Ishikawa (cell line): Measurements from ENCODE around the gene FCAMR.

Experiments
- CEBPB ChIP-seq: IDR thresholded peaks from 2 replicates; pipeline ENCODE4 v1.6.1; 2012
- CREB1 ChIP-seq: IDR thresholded peaks from 2 replicates; pipeline ENCODE4 v1.6.1; 2012; ENCODE audit warnings: low read depth
- EGR1 ChIP-seq: IDR thresholded peaks from 2 replicates; pipeline ENCODE4 v1.6.1; 2012
- EP300 ChIP-seq: IDR thresholded peaks from 2 replicates; pipeline ENCODE4 v1.6.1; 2012; ENCODE audit warnings: borderline replicate concordance
- FOXM1 ChIP-seq: IDR thresholded peaks from 2 replicates; pipeline ENCODE4 v1.6.1; 2012; ENCODE audit warnings: low read depth, borderline replicate concordance
- MAX ChIP-seq: IDR thresholded peaks from 2 replicates; pipeline ENCODE4 v1.6.1; 2012
- NFIC ChIP-seq: IDR thresholded peaks from 2 replicates; pipeline ENCODE4 v1.6.1; 2012
- RAD21 ChIP-seq: IDR thresholded peaks from 2 replicates; pipeline ENCODE4 v1.6.1; 2012; ENCODE audit warnings: low read depth
- REST ChIP-seq: IDR thresholded peaks from 2 replicates; pipeline ENCODE4 v1.6.1; 2012; ENCODE audit warnings: low read depth, mild to moderate bottlenecking
- TAF1 ChIP-seq: IDR thresholded peaks from 2 replicates; pipeline ENCODE4 v1.6.1; 2012; ENCODE audit warnings: low read depth, mild to moderate bottlenecking
- TCF12 ChIP-seq: IDR thresholded peaks from 2 replicates; pipeline ENCODE4 v1.6.1; 2012; ENCODE audit warnings: low read depth
- TEAD4 ChIP-seq: IDR thresholded peaks from 2 replicates; pipeline ENCODE4 v1.6.1; 2012
- YY1 ChIP-seq: IDR thresholded peaks from 2 replicates; pipeline ENCODE4 v1.6.1; 2012; ENCODE audit warnings: low read depth
- ZBTB7A ChIP-seq: IDR thresholded peaks from 2 replicates; pipeline ENCODE4 v1.6.1; 2012; ENCODE audit warnings: low read depth
- TF ChIP-seq, protein P1 (sequence below): IDR thresholded peaks from 2 replicates; pipeline ENCODE4 v1.6.1; 2012

Gene FCAMR

GRCh38 chr1:206975306-206975705 lies 5.0 kb upstream of the FCAMR start:
- TF ChIP-seq CEBPB (no peak), RAD21 (no peak), YY1 (no peak), CREB1 (no peak), TEAD4 (no peak), NFIC (no peak), EP300 (no peak), TAF1 (no peak), FOXM1 (no peak), MAX (no peak), TCF12 (no peak), REST (no peak), EGR1 (no peak), ZBTB7A (no peak)
- TF ChIP-seq, protein P1, sequence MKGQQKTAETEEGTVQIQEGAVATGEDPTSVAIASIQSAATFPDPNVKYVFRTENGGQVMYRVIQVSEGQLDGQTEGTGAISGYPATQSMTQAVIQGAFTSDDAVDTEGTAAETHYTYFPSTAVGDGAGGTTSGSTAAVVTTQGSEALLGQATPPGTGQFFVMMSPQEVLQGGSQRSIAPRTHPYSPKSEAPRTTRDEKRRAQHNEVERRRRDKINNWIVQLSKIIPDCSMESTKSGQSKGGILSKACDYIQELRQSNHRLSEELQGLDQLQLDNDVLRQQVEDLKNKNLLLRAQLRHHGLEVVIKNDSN = no peak

GRCh38 chr1:206974140-206974539 lies 3.9 kb upstream of the FCAMR start:
- TF ChIP-seq CEBPB (no peak), YY1 (no peak), TAF1 (no peak), CREB1 (no peak), TCF12 (no peak), EP300 (no peak), REST (no peak), TEAD4 (no peak), EGR1 (no peak), NFIC (no peak), RAD21 (no peak), MAX (no peak), FOXM1 (no peak), ZBTB7A (no peak)
- TF ChIP-seq, protein P1 = no peak

GRCh38 chr1:206972728-206973127 lies 2.5 kb upstream of the FCAMR start:
- TF ChIP-seq ZBTB7A = no peak
- TF ChIP-seq CREB1 = no peak
- TF ChIP-seq TCF12 = no peak
- no peak for TF ChIP-seq EP300
- TF ChIP-seq TAF1 = no peak
- no peak for TF ChIP-seq EGR1
- TF ChIP-seq REST = no peak
- no peak for TF ChIP-seq FOXM1
- no peak for TF ChIP-seq TEAD4
- TF ChIP-seq, protein P1 = no peak
- no peak for TF ChIP-seq NFIC
- no peak for TF ChIP-seq YY1
- no peak for TF ChIP-seq CEBPB
- TF ChIP-seq RAD21 = no peak
- no peak for TF ChIP-seq MAX

- TF ChIP-seq TCF12 (no peak), TEAD4 (no peak), FOXM1 (no peak), NFIC (no peak), EP300 (no peak)
Measured at GRCh38 chr1:206971029-206971655, 882 bp upstream of the FCAMR start.
